GM12878 (cell line): ENCODE measurements around the gene CDH4. TPM values are rescaled to one million over a fixed set of nuclear protein-coding genes. Genes with fewer than 3 reads are reported as not detected.

Source experiments
- ATAC-seq: fragments of 200-7000 bp; cut with Tn5 transposase; 3 replicates; pipeline ENCODE4 v1.9.1; 2020; ENCODE audit warnings: mild to moderate bottlenecking, moderate library complexity
- BruUV-seq: library from RNA; stranded (reverse); fragments of 400-500 nt; replicated peaks from 2 replicates; lab custom pipeline; 2021; lab: Mats Ljungman, UMichigan
- CTCF ChIA-PET: fragments of 300-600 bp; sonication (Branson Sonifier 250); formaldehyde crosslinking; extraction: SDS; loops from one replicate; lab custom pipeline; 2021; ENCODE audit warnings: inconsistent platforms; lab: Yijun Ruan, JAX
- POLR2A ChIA-PET: fragments of 350-600 bp; formaldehyde crosslinking; extraction: SDS; loops from one replicate; lab custom pipeline; 2021; ENCODE audit warnings: inconsistent platforms; lab: Charles Lee
- RAD21 ChIA-PET: fragments of 300-600 bp; sonication (Branson Sonifier 250); formaldehyde crosslinking; loops from one replicate; lab custom pipeline; 2023; ENCODE audit warnings: antibody characterized with exemption; ENCODE audit not compliant: unreplicated experiment; lab: Charles Lee
- SMC1A ChIA-PET: fragments of 300-600 bp; sonication (Branson Sonifier 250); formaldehyde crosslinking; loops from one replicate; lab custom pipeline; 2023; ENCODE audit not compliant: unreplicated experiment, uncharacterized antibody; lab: Charles Lee
- DNase-seq: peaks from one replicate; pipeline ENCODE4 v3.0.0-alpha.2; 2011; ENCODE audit warnings: low read depth, low spot score
- FAIRE-seq: peaks from 3 replicates; lab custom pipeline; 2011; peaks lifted over from hg19 to GRCh38; lab: Jason Lieb, UNC
- H2AFZ ChIP-seq: 2 replicates; pipeline ENCODE4 v1.6.0; 2011; ENCODE audit warnings: low read depth, low read length, control low read depth; ENCODE audit not compliant: control insufficient read depth
- H3K27ac ChIP-seq: 2 replicates; pipeline ENCODE4 v1.5.1; 2011; ENCODE audit warnings: control low read depth; ENCODE audit not compliant: control insufficient read depth, insufficient read depth
- H3K27me3 ChIP-seq, 2 experiments: replicated peaks in 1 of 2; 2 replicates each; pipeline versions ENCODE4 v1.6.0 to v1.6.1; 2011; ENCODE audit warnings: low read length in 1 of 2; ENCODE audit not compliant: control insufficient read depth in 2 of 2, insufficient read depth in 2 of 2
- H3K36me3 ChIP-seq, 2 experiments: 2 replicates each; pipeline ENCODE4 v1.5.1; 2011; ENCODE audit warnings: low read length in 1 of 2; ENCODE audit not compliant: control insufficient read depth in 2 of 2, insufficient read depth in 2 of 2
- H3K4me1 ChIP-seq: 2 replicates; pipeline ENCODE4 v1.6.1; 2011; ENCODE audit warnings: mild to moderate bottlenecking, low read length, moderate library complexity, mixed read lengths; ENCODE audit not compliant: control insufficient read depth, insufficient read depth
- H3K4me2 ChIP-seq: 2 replicates; pipeline ENCODE4 v1.6.0; 2011; ENCODE audit warnings: control low read depth; ENCODE audit not compliant: control insufficient read depth, insufficient read depth
- H3K4me3 ChIP-seq: fragments of 200-600 bp; sonication (generic); 2 replicates; pipeline ENCODE4 v1.5.1; 2016
- H3K79me2 ChIP-seq: 2 replicates; pipeline ENCODE4 v1.6.0; 2011; ENCODE audit warnings: low read length; ENCODE audit not compliant: control insufficient read depth, insufficient read depth
- H3K9ac ChIP-seq: 2 replicates; pipeline ENCODE4 v1.8.0; 2011; ENCODE audit warnings: low read length, control low read depth, mixed read lengths; ENCODE audit not compliant: control insufficient read depth, insufficient read depth
- H3K9me3 ChIP-seq: replicated peaks from 3 replicates; pipeline ENCODE4 v1.5.1; 2011; ENCODE audit warnings: mild to moderate bottlenecking, low read length; ENCODE audit not compliant: control insufficient read depth, insufficient read depth
- H4K20me1 ChIP-seq: 2 replicates; pipeline ENCODE4 v1.6.0; 2011; ENCODE audit not compliant: control insufficient read depth, insufficient read depth
- BRCA1 ChIP-seq: IDR thresholded peaks from 2 replicates; pipeline ENCODE4 v1.6.1; 2011; ENCODE audit warnings: low read depth, low read length, improper control_type of control experiment
- HDGF ChIP-seq: fragments of 450-650 bp; IDR thresholded peaks from 2 replicates; pipeline ENCODE4 v1.6.1; 2016; ENCODE audit warnings: antibody characterized with exemption
- JUNB ChIP-seq: IDR thresholded peaks from 2 replicates; pipeline ENCODE4 v1.6.1; 2016; ENCODE audit warnings: antibody characterized with exemption, mild to moderate bottlenecking
- NBN ChIP-seq: fragments of 450-650 bp; IDR thresholded peaks from 2 replicates; pipeline ENCODE4 v1.6.1; 2016
- NFIC ChIP-seq: IDR thresholded peaks from 2 replicates; pipeline ENCODE4 v1.6.1; 2012; ENCODE audit warnings: low read depth, mild to moderate bottlenecking, inconsistent platforms, low read length, moderate library complexity
- SMC3 ChIP-seq: IDR thresholded peaks from 2 replicates; pipeline ENCODE4 v1.6.1; 2011; ENCODE audit warnings: low read length, improper control_type of control experiment, borderline replicate concordance
- SREBF2 ChIP-seq: IDR thresholded peaks from 2 replicates; pipeline ENCODE4 v1.6.1; 2012; ENCODE audit warnings: mild to moderate bottlenecking, low read length
- STAT3 ChIP-seq: IDR thresholded peaks from 2 replicates; pipeline ENCODE4 v1.6.1; 2011; ENCODE audit warnings: low read depth, low read length, improper control_type of control experiment
- SUPT20H ChIP-seq: IDR thresholded peaks from 2 replicates; pipeline ENCODE4 v1.6.1; 2011; ENCODE audit warnings: low read depth, mild to moderate bottlenecking, low read length, moderate library complexity, borderline replicate concordance; ENCODE audit not compliant: control insufficient read depth
- USF2 ChIP-seq: IDR thresholded peaks from 2 replicates; pipeline ENCODE4 v1.6.1; 2011; ENCODE audit warnings: low read depth, low read length, improper control_type of control experiment, borderline replicate concordance
- ZBTB4 ChIP-seq: fragments of 450-650 bp; formaldehyde crosslinking; IDR thresholded peaks from 2 replicates; pipeline ENCODE4 v1.4.0; 2022; ENCODE audit warnings: mild to moderate bottlenecking, moderate library complexity
- WGBS: methylation state at CpG from one replicate; pipeline ENCODE4 v1.1.6; 2016; ENCODE audit warnings: low lambda C conversion rate; ENCODE audit not compliant: insufficient replicate concordance, insufficient coverage; ENCODE audit errors: missing lambda C conversion rate; 5-methylcytosine and 5-hydroxymethylcytosine counted together
- in situ Hi-C: fragments of 300-500 bp; cut with MboI; formaldehyde crosslinking; loops from 9 replicates; pipeline ENCODE4 v1.14.3; 2018; ENCODE audit warnings: mixed read lengths
- intact Hi-C: fragments of 100-400 bp; cut with micrococcal nuclease; formaldehyde crosslinking; loops from one replicate; pipeline ENCODE4 v1.14.2; 2022; ENCODE audit not compliant: unreplicated experiment
- polyA plus RNA-seq, 11 experiments: library from polyadenylated mRNA; depleted of rRNA in 4 of 11; unstranded in 6 of 11; stranded (reverse) in 5 of 11; fragments of >200 nt; fragmentation: Nextera tagmentation in 4 of 11; fragmentation: Illumina TruSeq in 1 of 11; extraction: Ambion mirVana in 4 of 11; extraction: Trizol in 1 of 11; gene quantifications; 1 replicate in 1 of 11; 2 replicates in 10 of 11; pipeline versions ENCODE4 v1.2.1 to v1.2.3, GENCODE V29; 2011 to 2016; ENCODE audit warnings: inconsistent platforms in 2 of 11, missing spikeins in 2 of 11, low read depth in 1 of 11
- total RNA-seq, 4 experiments: library from RNA; depleted of rRNA in 3 of 4; stranded (reverse); fragments of >200 nt in 3 of 4; fragmentation: Illumina TruSeq in 1 of 4; extraction: Trizol in 1 of 4; gene quantifications; 2 replicates each; pipeline versions ENCODE4 v1.2.1 to v1.2.3, GENCODE V29; 2013 to 2021

Gene CDH4
- total and polyA plus RNA-seq, 10 of the 15 experiments (the other 5 are each of a cell fraction or from before 2014, with no cell fraction given), result not detected

GRCh38 chr20:61692479-61692878 is 440.4 kb downstream of the CDH4 start:
- ATAC-seq (no peak), DNase-seq (no peak), FAIRE-seq (no peak)
- Histone ChIP-seq H3K79me2 (no peaks in the 10 kb centered on the region), H3K36me3 (no peaks in the 10 kb centered on the region), H3K9me3 (no peaks in the 10 kb centered on the region), H3K4me3 (no peak overlapping the region), H4K20me1 (no peaks in the 10 kb centered on the region), H2AFZ (no peak overlapping the region), H3K9ac (no peak overlapping the region), H3K4me2 (no peak overlapping the region), H3K4me1 (no peaks in the 10 kb centered on the region)
- CTCF ChIA-PET, result no interaction called here
- RAD21 ChIA-PET, result no interaction called here
- SMC1A ChIA-PET, result no interaction called here
- intact Hi-C loops, result no loop called here
- BruUV-seq, result no TSS peak
- WGBS, result 0% methylated on average over 6 of the region's 6 CpGs
- TF ChIP-seq BRCA1 (no peak), SREBF2 (no peak), NBN (no peak), SUPT20H (no peak), STAT3 (no peak), NFIC (no peak), USF2 (no peak), SMC3 (no peak), JUNB (no peak), HDGF (no peak), ZBTB4 (CRISPR knock-in tag) (no peak)
- TF ChIP-seq, all 136 proteins: peak for 0
- in situ Hi-C loops, result no loop called here
- Histone ChIP-seq H3K27me3 (no peaks in the 10 kb centered on the region), H3K27ac (no peak overlapping the region)
- POLR2A ChIA-PET, result no interaction called here
